T follicular helper cell (primary cell): ENCODE measurements around the gene RFC5.
"Not testable (repeated sequence)": the region's sequence is repeated elsewhere in the genome, so short reads cannot be mapped to it uniquely, and the experiment has no call there.

Source experiments
- DNase-seq: peaks from one replicate; pipeline ENCODE4 v3.0.0-alpha.2; 2020; ENCODE audit warnings: low read depth

RFC5 gene

GRCh38 chr12:118073768-118074167 lies 57.3 kb downstream of the RFC5 start:
- DNase-seq = no peak

- not testable (repeated sequence) for DNase-seq
Measured at GRCh38 chr12:118081521-118081920, 65.0 kb downstream of the RFC5 start.
